Mesenchymal stem cell (in vitro differentiated cells and primary cell): ENCODE results near the gene RTRAF.
A peak's percentile ranks its signal among the peaks of the same experiment; 100 is the strongest.

Experiments
- DNase-seq: peaks from one replicate; pipeline ENCODE4 v3.0.0-alpha.2; 2013
- H2AFZ ChIP-seq: one replicate; pipeline ENCODE4 v1.6.1; 2013; ENCODE audit warnings: low read depth, mild to moderate bottlenecking, control low read depth, inconsistent platforms, low read length, moderate library complexity
- H2AK5ac ChIP-seq: 2 replicates; pipeline ENCODE4 v1.6.1; 2013; ENCODE audit warnings: low read length, moderate library complexity, mild to moderate bottlenecking, inconsistent platforms; ENCODE audit not compliant: severe bottlenecking
- H2BK120ac ChIP-seq: one replicate; pipeline ENCODE4 v1.6.1; 2013; ENCODE audit warnings: low read depth, mild to moderate bottlenecking, inconsistent platforms, low read length, moderate library complexity
- H2BK12ac ChIP-seq, 2 experiments: one replicate each; pipeline ENCODE4 v1.6.1; 2013; ENCODE audit warnings: inconsistent platforms in 2 of 2, low read length in 2 of 2, mild to moderate bottlenecking in 2 of 2, moderate library complexity in 2 of 2, control low read depth in 1 of 2
- H2BK15ac ChIP-seq: one replicate; pipeline ENCODE4 v1.6.1; 2013; ENCODE audit warnings: mild to moderate bottlenecking, low read depth, inconsistent platforms; ENCODE audit not compliant: poor library complexity, severe bottlenecking
- H2BK5ac ChIP-seq: 2 replicates; pipeline ENCODE4 v1.6.1; 2013; ENCODE audit warnings: low read depth, mild to moderate bottlenecking, low read length, control low read depth, inconsistent platforms; ENCODE audit not compliant: poor library complexity, severe bottlenecking
- H3K14ac ChIP-seq, 2 experiments: one replicate each; pipeline ENCODE4 v1.6.1; 2013; ENCODE audit warnings: inconsistent platforms in 2 of 2, low read length in 2 of 2, control low read depth in 1 of 2, mild to moderate bottlenecking in 1 of 2, moderate library complexity in 1 of 2
- H3K18ac ChIP-seq, 2 experiments: one replicate each; pipeline ENCODE4 v1.6.1; 2013; ENCODE audit warnings: inconsistent platforms in 2 of 2, low read length in 2 of 2, control low read depth in 1 of 2, low read depth in 1 of 2, mild to moderate bottlenecking in 1 of 2
- H3K23ac ChIP-seq, 2 experiments: one replicate each; pipeline ENCODE4 v1.6.1; 2013; ENCODE audit warnings: inconsistent platforms in 2 of 2, low read length in 2 of 2, mild to moderate bottlenecking in 2 of 2, moderate library complexity in 2 of 2, control low read depth in 1 of 2
- H3K27ac ChIP-seq: 2 replicates; pipeline ENCODE4 v1.5.1; 2013; ENCODE audit warnings: mild to moderate bottlenecking, moderate library complexity, low read length, control low read depth, inconsistent platforms; ENCODE audit not compliant: poor library complexity, severe bottlenecking
- H3K27me3 ChIP-seq, 2 experiments: 2 replicates each; pipeline versions ENCODE4 v1.6.1 to v1.7.0; 2013; ENCODE audit warnings: low read length in 2 of 2, mild to moderate bottlenecking in 2 of 2, moderate library complexity in 2 of 2, control low read depth in 1 of 2, inconsistent platforms in 1 of 2; ENCODE audit not compliant: control insufficient read depth in 1 of 2, insufficient read depth in 1 of 2
- H3K36me3 ChIP-seq, 2 experiments: 2 replicates each; pipeline versions ENCODE4 v1.6.1 to v1.7.0; 2013; ENCODE audit warnings: low read length in 2 of 2, control low read depth in 1 of 2, inconsistent platforms in 1 of 2, low read depth in 1 of 2, mild to moderate bottlenecking in 1 of 2; ENCODE audit not compliant: insufficient read depth in 2 of 2, control insufficient read depth in 1 of 2
- H3K4ac ChIP-seq, 2 experiments: one replicate each; pipeline ENCODE4 v1.6.1; 2013; ENCODE audit warnings: inconsistent platforms in 2 of 2, low read length in 2 of 2, mild to moderate bottlenecking in 2 of 2, moderate library complexity in 2 of 2, control low read depth in 1 of 2, low read depth in 1 of 2
- H3K4me1 ChIP-seq: 2 replicates; pipeline ENCODE4 v1.6.1; 2013; ENCODE audit warnings: low read depth, low read length, control low read depth; ENCODE audit not compliant: control insufficient read depth, insufficient read depth
- H3K4me2 ChIP-seq: 2 replicates; pipeline ENCODE4 v1.6.1; 2013; ENCODE audit warnings: low read length, mild to moderate bottlenecking, inconsistent platforms; ENCODE audit not compliant: poor library complexity, severe bottlenecking
- H3K4me3 ChIP-seq, 2 experiments: 2 replicates each; pipeline versions ENCODE4 v1.5.1 to v1.7.0; 2013; ENCODE audit warnings: low read length in 2 of 2, mild to moderate bottlenecking in 2 of 2, control low read depth in 1 of 2, low read depth in 1 of 2; ENCODE audit not compliant: insufficient read depth in 1 of 2
- H3K79me1 ChIP-seq: replicated peaks from 2 replicates; pipeline ENCODE4 v1.6.1; 2013; ENCODE audit warnings: mild to moderate bottlenecking, control low read depth, low read length, inconsistent platforms; ENCODE audit not compliant: poor library complexity, severe bottlenecking
- H3K9ac ChIP-seq: 2 replicates; pipeline ENCODE4 v1.7.0; 2013; ENCODE audit warnings: mild to moderate bottlenecking, low read length, moderate library complexity
- H3K9me3 ChIP-seq: 2 replicates; pipeline ENCODE4 v1.7.0; 2013; ENCODE audit warnings: mild to moderate bottlenecking, low read length; ENCODE audit not compliant: control insufficient read depth
- H4K8ac ChIP-seq: one replicate; pipeline ENCODE4 v1.6.1; 2013; ENCODE audit warnings: inconsistent platforms, mild to moderate bottlenecking, low read length, moderate library complexity
- H4K91ac ChIP-seq: one replicate; pipeline ENCODE4 v1.6.1; 2013; ENCODE audit warnings: mild to moderate bottlenecking, low read length, inconsistent platforms
- WGBS: methylation state at CpG from one replicate; pipeline ENCODE4 v1.1.7; 2013; ENCODE audit warnings: mixed read lengths; 5-methylcytosine and 5-hydroxymethylcytosine counted together

RTRAF gene

DNA sequence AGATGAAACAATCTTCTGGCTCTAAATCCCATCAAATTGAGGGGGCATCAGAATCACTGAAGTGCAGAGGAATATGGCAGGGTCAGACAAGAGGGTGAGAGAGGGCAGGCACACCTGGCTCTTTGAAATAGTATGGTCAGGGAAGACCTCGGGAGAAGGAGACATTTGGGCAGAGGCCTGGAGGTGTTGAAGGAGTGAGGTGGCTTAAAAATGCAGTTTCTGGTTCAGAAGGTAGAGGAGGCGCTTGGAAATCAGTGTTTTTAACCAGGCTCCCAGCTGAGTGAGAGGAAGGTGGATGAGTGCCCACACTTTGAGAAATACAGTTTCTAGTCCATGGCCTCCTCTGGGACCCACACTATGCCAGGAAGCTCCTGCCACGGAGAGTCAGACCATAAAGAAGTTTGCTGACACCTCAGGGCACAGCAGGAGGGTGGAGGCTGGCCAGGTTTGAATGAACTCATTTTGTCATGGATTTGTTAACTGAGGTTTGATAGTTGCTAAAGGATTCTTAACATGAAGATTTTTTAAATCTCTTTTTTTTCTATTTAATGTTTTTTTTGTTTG is 59.4 kb downstream of the RTRAF start:
- Histone ChIP-seq H3K23ac (no peak overlapping the region), H3K9me3 (no peaks in the 10 kb centered on the region), H3K4me3 (no peak overlapping the region), H3K79me1 (no peaks in the 10 kb centered on the region), H3K4me1 (peaks cover 10% of the 10 kb centered on the region), H2BK120ac (no peak overlapping the region), H3K4ac (no peak overlapping the region), H2AFZ (no peak overlapping the region), H3K36me3 (peaks cover 0 to 8% of the 10 kb centered on the region in 2 experiments), H3K4me2 (no peak overlapping the region), H2BK5ac (no peak overlapping the region), H2AK5ac (no peak overlapping the region), H3K27me3 (peaks cover 0 to 41% of the 10 kb centered on the region in 2 experiments), H4K91ac (no peak overlapping the region), H3K9ac (peak overlapping the region; percentile 53), H2BK12ac (no peak overlapping the region), H3K14ac (no peak overlapping the region), H3K18ac (no peak overlapping the region), H3K27ac (no peak overlapping the region), H2BK15ac (no peak overlapping the region), H4K8ac (no peak overlapping the region)
- WGBS = 78% methylated on average over 3 of the region's 3 CpGs
- no peak for DNase-seq

GRCh38 chr14:52049271-52049670 is 59.9 kb downstream of the RTRAF start:
- Histone ChIP-seq H2BK120ac (no peak overlapping the region), H3K9ac (no peak overlapping the region), H3K18ac (no peak overlapping the region), H2AFZ (no peak overlapping the region), H3K4me2 (no peak overlapping the region), H2AK5ac (no peak overlapping the region), H2BK15ac (no peak overlapping the region), H3K27me3 (peaks cover 0 to 47% of the 10 kb centered on the region in 2 experiments), H3K9me3 (no peaks in the 10 kb centered on the region), H3K4me3 (no peak overlapping the region), H3K23ac (no peak overlapping the region), H2BK5ac (no peak overlapping the region), H4K8ac (no peak overlapping the region), H3K27ac (no peak overlapping the region), H2BK12ac (no peak overlapping the region), H3K36me3 (peaks cover 0 to 12% of the 10 kb centered on the region in 2 experiments), H3K4ac (no peak overlapping the region), H3K4me1 (peaks cover 8% of the 10 kb centered on the region), H3K14ac (no peak overlapping the region), H3K79me1 (no peaks in the 10 kb centered on the region), H4K91ac (no peak overlapping the region)
- 94% methylated on average over 5 of the region's 5 CpGs for WGBS
- DNase-seq = no peak

DNA sequence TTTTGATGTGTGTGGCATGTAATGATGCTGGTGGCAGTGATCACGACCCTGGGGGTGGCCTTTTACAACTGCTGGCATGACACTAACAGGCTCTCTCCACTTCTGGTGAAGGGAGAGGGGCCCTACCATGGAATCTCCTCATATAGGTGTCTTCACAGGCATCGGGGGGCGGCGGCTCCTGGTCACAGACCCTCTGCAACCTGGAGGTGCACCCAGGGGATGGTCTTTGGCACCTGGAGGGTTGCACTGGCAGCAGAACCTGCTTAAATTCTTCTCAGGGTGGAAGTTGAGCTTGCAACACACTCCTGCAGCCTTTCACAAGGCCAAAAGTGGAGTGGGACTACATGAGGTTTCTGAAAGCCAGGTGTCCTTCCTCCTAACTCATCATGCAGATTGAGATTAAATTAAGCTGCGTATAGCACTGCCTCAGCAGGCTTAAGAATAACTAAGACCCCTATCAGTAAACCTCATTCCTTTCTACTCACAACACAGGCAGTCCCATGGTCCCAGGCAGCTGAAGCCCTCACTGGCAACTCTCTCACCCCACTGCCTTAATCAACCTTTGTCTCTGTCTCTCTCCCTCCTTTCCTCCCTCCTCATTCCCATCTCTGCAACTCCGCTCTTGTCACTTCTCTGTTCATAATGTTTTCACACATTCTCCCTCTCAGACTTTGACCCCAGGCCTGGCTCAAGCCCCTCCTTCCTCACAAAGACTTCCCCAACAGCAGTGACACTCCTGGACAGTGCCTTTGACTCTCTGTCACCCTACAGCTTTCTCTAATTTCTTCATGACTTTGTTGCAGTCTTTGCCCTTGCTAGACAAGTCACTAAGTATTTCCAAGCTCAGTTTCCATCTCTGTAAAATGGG is 60.6 kb downstream of the RTRAF start:
- peaks cover 0 to 12% of the 10 kb centered on the region in 2 experiments for H3K36me3 ChIP-seq
- H2BK12ac ChIP-seq = peak overlapping the region in 1 of 2 experiments; percentile 22
- H3K14ac ChIP-seq = no peak overlapping the region
- H3K4me1 ChIP-seq = peaks cover 8% of the 10 kb centered on the region
- H4K91ac ChIP-seq = no peak overlapping the region
- no peak overlapping the region for H4K8ac ChIP-seq
- peaks cover 0 to 49% of the 10 kb centered on the region in 2 experiments for H3K27me3 ChIP-seq
- no peak overlapping the region for H3K23ac ChIP-seq
- no peak overlapping the region for H2AK5ac ChIP-seq
- H2BK15ac ChIP-seq = no peak overlapping the region
- H3K9me3 ChIP-seq = no peaks in the 10 kb centered on the region
- H3K4ac ChIP-seq = no peak overlapping the region
- no peak overlapping the region for H2BK5ac ChIP-seq
- H3K9ac ChIP-seq = no peak overlapping the region
- H3K18ac ChIP-seq = no peak overlapping the region
- H2BK120ac ChIP-seq = peak overlapping the region; percentile 42
- H2AFZ ChIP-seq = no peak overlapping the region
- H3K4me2 ChIP-seq = no peak overlapping the region
- H3K27ac ChIP-seq = no peak overlapping the region
- no peak overlapping the region for H3K4me3 ChIP-seq
- DNase-seq = no peak
- H3K79me1 ChIP-seq = no peaks in the 10 kb centered on the region
- 87% methylated on average over 6 of the region's 6 CpGs for WGBS

- H3K23ac ChIP-seq = no peak overlapping the region
- H3K79me1 ChIP-seq = no peaks in the 10 kb centered on the region
- H2AK5ac ChIP-seq = no peak overlapping the region
- no peak overlapping the region for H3K27ac ChIP-seq
- H3K4me2 ChIP-seq = no peak overlapping the region
- peak; percentile 58 for DNase-seq
- peak overlapping the region in 1 of 2 experiments; percentile 73 for H3K4ac ChIP-seq
- no peak overlapping the region for H2BK120ac ChIP-seq
- no peak overlapping the region for H4K91ac ChIP-seq
- 63% methylated on average over 3 of the region's 3 CpGs for WGBS
- peaks cover 8% of the 10 kb centered on the region for H3K4me1 ChIP-seq
- peaks cover 0 to 12% of the 10 kb centered on the region in 2 experiments for H3K36me3 ChIP-seq
- peak overlapping the region; percentile 51 for H3K9ac ChIP-seq
- H3K27me3 ChIP-seq = peaks cover 0 to 49% of the 10 kb centered on the region in 2 experiments
- H3K18ac ChIP-seq = no peak overlapping the region
- no peak overlapping the region for H2AFZ ChIP-seq
- no peaks in the 10 kb centered on the region for H3K9me3 ChIP-seq
- H2BK15ac ChIP-seq = peak overlapping the region; percentile 44
- H3K4me3 ChIP-seq = peak overlapping the region in 1 of 2 experiments; percentile 40
- H2BK5ac ChIP-seq = no peak overlapping the region
- no peak overlapping the region for H3K14ac ChIP-seq
- H2BK12ac ChIP-seq = peak overlapping the region in 1 of 2 experiments; percentile 63
- H4K8ac ChIP-seq = peak overlapping the region; percentile 19
Measured at GRCh38 chr14:52051251-52051650, 61.9 kb downstream of the RTRAF start.
